ENCODE measurements around the gene DAND5.

The DAND5 gene, protein sequence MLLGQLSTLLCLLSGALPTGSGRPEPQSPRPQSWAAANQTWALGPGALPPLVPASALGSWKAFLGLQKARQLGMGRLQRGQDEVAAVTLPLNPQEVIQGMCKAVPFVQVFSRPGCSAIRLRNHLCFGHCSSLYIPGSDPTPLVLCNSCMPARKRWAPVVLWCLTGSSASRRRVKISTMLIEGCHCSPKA

DNA sequence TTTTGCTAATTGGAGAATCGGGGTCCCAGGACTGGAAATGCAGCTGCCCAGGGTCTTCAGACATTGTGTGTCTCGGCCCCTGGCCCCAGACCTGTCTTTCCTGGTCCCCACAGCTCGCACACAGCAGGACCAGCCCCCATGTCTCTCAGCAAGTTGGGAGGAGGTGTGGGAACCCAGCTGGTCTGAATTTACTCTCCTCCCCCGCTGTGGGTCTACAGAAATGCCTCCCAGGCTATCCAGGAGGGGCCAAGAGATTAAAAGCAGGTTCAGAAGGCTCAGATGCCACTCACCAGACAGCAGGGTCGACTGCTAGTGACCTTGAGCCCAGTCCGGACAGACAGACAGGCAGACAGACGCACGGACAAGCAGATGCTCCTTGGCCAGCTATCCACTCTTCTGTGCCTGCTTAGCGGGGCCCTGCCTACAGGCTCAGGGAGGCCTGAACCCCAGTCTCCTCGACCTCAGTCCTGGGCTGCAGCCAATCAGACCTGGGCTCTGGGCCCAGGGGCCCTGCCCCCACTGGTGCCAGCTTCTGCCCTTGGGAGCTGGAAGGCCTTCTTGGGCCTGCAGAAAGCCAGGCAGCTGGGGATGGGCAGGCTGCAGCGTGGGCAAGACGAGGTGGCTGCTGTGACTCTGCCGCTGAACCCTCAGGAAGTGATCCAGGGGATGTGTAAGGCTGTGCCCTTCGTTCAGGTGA is at the start of gene DAND5:
Gene DAND5 (plus strand): TSS at position 285 of the 697 bp plus-strand sequence. CDS start 85 bp downstream, at position 370.
- no peak for DNase-seq

DNA sequence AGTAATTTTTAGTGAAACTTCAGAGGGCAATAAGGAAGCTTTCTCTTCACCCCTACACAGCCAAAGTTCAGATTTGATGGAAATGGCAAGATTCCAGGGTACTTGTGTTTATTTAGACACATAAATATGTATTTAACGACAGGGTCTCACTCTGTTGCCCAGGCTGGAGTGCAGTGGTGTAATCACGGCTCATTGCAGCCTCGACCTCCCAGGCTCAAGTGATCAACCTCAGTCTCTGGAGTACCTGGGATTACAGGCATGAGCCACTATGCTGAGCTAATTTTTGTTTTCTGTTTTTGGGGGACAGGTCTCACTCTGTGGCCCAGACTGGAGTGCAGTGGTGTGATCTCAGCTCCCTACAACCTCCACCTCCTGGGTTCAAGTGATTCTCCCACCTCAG is 48.3 kb upstream of the DAND5 start:
- no peak for DNase-seq

DNA sequence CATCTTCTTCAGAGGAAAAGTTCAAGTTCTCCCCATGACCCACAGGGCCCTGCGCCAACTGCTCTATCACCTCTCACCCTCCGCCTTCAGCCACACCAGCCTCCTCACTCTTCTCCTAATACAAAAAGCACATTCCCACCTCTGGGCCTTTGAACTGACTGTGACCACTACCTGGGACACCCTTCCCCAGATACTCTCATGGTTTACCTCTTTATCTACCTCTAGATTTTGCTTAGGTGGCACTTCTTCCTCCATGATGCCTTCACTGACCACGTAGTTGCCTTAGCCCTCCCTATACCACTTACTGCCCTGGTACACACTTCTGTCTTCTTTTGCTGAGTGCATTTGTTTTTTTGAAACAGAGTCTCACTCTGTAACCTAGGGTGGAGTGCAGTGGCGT is 46.4 kb upstream of the DAND5 start:
- no peak for DNase-seq

DNA sequence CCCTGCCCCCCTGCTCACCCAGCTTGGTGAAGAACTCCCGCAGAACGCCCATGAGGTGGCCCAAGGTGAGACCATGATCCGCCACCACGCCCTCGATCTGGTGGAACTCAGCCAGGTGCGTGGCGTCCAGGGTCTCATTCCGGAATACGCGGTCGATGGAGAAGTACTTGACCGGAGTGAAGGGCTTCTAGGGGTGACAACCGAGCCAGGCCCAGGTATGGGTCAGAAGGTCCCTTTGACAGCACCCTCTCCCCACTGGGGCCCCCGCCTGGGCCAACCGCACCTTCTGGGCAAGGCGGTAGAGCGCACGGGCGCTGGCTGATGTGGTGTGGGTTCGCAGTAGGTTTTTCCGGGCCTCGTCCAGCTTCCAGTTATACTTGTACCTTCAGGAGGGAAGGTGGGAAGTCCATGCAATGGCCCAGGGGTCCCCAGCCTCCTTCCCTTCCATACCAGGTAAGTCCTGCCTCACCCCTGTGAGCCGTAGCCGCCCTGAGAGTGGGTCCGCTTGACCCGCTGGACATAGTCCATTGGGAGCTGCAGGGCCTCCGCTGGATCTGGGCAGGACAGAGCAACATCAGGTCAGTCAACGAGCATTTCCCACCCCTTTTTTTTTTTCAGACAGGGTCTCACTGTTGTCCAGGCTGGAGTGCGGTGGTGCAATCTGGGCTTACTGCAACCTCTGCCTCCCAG is 44.6 kb upstream of the DAND5 start:
- DNase-seq: no peak

DNA sequence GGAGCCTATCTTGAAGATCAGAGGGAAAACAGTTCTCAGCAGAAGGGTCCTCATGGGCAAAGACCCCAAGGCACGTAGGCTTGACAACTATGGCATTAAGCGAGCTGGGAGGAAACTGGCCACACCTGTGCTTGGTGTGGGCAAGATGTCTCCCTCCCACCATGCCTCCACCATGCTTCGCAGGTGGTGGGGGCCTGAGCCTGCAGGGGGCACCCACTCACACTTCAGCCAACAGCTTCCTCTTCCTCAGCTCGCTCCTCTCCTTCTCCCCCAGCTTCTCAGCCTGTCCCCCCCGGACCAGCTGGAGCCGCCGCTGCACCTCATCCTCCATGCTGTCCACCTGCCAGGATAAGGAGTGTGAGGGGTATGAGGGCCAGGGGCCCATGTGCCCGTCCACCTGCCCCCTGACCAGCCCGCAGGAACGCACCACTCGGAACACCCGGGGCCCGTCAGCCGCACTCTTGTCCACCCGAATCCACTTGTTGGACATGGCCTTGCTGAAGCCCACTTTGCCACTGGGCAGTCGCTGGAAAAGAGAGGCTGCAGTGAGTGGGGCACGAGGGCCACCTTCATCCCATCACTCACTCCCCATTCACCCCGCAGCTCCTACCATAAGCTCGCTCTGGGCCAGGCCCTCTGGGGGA is 39.3 kb upstream of the DAND5 start:
- DNase-seq: no peak

DNA sequence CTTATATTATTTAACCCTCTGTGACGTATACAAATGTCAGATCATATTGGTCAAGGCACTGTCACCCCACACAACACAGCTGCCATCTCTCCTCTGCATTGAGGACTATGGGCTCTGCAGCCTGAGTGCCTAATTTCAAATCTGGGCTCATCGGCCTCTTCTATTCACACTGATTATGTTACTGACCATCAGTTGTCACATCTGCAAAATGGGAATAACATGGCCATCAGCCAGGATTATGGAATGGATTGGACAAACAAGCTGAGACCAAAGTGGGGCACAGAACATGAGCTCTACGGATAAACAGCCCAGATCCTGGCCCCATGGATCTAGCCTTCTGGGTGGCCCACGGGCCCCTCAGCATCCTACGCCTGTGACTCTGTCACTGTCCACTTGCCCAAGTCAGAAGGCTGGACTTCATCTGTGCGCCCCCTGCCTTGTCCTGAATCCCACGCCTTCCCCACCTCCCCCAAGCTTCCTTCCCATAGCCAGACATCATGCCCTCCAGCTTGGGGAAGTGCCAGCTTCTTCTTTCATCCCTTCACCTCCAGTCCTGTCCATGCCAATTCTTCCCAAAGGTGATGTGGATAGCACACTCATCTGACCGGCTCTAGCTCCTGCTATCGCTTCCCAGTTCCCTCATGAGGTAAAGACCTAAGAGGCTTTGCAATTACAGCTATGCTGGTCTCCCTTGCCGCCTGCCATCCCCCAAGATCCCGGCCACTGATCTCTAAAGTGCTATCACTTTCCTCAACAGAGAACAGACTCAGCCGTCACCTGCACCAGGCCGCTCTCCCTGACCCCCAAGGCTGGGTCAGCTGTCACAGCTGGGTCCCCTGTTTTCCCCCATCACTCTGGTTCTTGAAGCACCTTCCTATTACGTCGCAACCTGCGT is 36.7 kb upstream of the DAND5 start:
- no peak for DNase-seq

DNA sequence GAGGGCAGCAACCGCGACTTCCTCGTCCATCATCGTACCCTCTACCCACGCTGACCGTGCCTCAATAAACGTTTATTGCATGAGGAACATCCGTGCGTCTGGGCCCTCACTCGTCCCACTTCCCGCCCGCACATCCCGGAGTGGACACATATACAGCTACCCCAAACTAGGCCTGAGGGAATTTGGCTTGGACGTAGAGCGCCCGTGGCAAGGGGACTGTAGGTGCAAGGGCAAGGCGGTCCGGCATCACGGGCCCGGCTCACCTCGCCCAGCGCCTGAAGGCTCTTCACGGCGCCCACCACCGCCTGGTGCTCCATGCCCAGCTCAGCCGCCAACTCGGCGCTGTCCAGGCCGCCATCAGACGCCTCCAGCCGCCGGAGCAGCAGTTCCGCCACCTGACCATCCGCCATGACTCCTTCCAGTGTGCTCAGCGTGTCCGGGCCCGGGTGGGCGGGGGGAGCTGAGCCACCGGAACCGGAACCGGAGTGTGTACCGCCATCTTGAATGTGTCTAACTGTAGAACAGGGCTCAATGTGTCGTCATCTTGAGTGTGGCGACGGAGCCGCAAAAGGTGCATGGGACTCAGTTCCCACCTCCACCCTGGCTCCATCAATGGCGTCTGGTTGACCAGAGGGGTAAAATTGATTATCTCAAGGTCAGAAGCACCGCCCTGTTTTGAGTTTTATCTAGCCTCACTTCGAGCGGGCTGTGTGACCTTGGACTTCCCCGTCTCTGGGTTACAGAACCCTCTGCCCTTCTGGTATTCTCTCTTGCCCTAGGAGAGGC is 35.9 kb upstream of the DAND5 start, which contains the start of gene FARSA:
Gene FARSA (minus strand): TSS at position 425 of the 786 bp plus-strand sequence. CDS start 15 bp downstream, at position 410.
- DNase-seq: no peak

DNA sequence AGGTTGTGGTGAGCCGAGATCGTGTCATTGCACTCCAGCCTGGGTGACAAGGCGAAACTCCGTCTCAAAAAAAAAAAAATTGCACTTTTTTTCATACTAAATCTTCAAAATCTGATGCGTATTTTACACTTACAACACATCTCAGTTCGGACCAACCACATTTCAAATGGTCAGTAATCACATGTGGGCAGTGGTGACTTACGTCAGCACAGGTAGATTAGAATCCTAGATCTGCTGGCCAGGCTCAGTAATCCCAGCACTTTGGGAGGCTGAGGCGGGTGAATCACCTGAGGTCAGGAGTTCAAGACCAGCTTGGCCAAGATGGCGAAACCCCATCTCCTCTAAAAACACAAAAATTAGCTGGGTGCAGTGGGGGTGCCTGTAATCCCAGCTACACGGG is 34.3 kb upstream of the DAND5 start:
- DNase-seq: no peak

DNA sequence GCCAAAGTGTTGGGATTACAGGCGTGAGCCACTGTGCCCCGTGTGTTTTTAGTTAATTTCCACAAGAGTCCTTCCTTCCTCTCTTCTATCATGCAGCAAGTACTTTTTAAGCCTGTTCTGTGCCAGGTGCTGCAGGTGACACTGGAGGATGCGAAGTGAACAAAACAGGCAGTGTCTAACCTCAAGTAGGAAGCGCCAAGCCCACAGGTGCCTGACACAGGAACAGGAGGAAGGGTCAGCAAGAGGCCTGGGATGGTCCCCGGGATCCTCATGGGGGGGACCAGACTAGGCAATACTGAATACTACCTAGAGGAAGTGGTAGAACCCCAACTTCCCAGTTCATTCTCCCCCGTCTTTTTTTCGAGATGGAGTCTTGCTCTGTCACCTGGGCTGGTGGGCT is 32.8 kb upstream of the DAND5 start:
- no peak for DNase-seq

DNA sequence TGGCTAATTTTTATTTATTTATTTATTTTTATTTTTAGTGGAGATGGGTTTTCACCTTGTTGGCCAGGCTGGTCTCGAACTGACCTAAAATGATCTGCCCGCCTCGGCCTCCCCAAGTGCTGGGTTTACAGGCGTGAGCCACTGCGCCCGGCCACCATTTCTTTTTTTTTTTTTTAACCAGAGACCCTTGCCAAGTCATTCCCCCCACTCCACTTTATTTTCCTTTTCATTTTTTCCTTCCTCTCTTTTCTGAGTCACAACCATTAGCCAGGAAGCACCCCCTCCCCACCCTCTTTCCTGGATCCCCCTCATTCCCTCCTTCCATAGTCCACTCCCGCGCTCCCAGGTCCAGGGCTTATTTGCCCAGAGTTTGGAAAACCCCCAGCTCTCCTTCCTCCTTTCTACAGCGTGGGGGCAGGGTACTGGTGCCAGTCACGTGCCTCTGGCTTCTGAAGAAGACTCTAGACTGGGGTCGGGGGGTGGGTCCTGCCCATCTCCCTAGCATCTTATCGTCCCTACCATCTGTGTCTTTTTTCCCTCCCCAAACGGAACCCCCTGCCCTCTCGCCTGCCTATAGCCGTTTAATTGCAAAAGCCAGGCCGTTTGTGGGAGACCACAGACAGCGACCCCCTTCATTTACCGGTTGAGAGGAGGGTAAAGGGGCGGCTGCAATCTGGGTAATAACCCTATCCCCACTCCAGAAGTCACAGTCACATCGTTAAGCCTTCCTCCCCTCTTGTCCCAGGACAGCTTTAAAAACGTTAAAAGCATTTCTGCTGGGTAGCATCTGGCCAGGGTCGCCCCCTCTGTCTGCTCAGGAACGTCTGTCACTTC is 32.1 kb upstream of the DAND5 start:
- no peak for DNase-seq

DNA sequence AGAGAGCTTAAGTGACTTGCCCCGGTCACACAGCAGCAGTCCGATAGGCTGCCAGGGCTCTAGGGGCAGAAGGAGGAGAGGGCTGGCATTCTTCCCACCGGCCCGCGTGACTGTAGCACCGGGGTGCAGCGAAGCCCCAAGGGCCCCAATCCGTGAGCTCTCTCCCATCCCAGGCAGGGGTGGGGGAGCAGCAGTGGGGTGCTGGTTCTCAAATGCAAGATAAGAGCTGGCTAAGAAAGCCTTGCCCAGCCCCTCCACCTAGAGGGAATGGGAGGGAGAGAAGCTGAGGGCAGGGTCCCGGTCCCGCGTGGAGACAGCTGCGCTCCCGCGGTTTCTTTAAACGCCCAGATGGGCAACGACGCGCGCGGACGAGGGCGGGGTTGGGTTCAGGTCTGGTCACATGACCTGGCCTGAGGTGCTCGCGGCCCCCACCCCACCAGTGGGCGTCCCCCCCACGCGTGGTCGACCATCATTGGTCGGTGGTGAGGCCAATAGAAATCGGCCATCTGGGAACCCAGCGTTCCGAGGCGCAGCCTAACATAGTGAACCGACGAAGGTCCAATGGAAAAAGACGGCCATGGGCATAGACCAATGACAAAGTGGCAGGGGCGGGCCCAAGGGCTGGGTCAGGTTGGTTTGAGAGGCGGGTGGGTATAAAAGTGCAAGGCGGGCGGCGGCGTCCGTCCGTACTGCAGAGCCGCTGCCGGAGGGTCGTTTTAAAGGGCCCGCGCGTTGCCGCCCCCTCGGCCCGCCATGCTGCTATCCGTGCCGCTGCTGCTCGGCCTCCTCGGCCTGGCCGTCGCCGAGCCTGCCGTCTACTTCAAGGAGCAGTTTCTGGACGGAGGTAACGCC is 31.2 kb upstream of the DAND5 start, which contains the start of gene CALR:
Gene CALR (plus strand): TSS at position 683 of the 852 bp plus-strand sequence. CDS start 71 bp downstream, at position 754.
- DNase-seq: peak; percentile 94

DNA sequence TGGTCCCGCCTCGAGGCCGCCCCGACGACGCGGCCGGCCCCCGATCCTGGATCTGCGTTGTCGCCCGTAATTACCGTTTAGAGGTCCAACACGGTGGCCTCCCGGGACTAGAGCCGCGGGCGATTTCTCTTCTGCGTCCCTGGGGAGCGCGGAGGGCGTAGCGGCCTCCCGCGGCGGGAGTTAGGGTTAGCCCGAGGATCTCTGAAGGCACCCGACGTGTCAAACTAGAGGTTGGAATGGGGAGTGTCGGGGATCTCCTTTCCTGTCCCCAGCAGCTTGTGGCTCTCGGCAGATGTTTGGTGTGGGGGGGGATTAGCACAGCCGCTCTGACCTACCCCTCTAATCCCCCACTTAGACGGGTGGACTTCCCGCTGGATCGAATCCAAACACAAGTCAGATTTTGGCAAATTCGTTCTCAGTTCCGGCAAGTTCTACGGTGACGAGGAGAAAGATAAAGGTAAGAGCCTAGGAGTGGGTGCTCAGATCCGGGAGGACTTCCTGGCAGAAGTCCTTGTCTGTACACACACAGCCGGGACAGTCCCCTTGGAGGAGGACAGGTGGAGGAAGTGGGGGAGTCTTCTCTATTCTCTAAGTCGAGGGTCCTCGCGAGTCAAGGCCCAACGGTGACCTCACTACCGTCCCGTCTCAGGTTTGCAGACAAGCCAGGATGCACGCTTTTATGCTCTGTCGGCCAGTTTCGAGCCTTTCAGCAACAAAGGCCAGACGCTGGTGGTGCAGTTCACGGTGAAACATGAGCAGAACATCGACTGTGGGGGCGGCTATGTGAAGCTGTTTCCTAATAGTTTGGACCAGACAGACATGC is 30.4 kb upstream of the DAND5 start:
- DNase-seq: no peak

DNA sequence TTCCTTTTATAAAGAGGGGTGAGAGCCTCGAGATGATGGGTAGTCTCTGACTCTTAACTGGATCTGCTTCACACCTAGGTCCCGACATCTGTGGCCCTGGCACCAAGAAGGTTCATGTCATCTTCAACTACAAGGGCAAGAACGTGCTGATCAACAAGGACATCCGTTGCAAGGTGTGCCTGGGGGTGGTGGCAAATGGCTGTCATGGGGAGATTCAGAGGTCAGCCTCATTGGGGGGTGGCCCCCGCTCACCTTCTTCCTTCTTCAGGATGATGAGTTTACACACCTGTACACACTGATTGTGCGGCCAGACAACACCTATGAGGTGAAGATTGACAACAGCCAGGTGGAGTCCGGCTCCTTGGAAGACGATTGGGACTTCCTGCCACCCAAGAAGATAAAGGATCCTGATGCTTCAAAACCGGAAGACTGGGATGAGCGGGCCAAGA is 29.4 kb upstream of the DAND5 start:
- DNase-seq: no peak

DNA sequence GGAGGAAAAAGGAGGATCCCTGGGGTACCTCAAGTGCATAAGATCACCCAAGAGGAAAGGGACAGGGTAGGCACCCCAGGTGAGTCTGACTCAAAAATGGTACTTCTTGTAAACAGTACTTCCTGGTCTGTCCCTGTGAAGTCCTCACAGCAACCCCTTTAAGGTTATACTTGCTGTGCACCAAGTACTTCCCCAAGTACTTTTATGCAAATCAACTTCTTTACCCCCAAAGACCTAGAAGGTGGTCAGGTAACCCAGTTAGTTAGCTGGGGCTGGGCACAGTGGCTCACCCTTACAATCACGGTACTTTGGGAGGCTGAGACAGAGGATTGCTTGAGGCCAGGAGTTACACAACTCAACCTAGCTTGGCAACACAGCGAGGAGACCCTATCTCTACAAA is 28.5 kb upstream of the DAND5 start:
- DNase-seq: no peak

DNA sequence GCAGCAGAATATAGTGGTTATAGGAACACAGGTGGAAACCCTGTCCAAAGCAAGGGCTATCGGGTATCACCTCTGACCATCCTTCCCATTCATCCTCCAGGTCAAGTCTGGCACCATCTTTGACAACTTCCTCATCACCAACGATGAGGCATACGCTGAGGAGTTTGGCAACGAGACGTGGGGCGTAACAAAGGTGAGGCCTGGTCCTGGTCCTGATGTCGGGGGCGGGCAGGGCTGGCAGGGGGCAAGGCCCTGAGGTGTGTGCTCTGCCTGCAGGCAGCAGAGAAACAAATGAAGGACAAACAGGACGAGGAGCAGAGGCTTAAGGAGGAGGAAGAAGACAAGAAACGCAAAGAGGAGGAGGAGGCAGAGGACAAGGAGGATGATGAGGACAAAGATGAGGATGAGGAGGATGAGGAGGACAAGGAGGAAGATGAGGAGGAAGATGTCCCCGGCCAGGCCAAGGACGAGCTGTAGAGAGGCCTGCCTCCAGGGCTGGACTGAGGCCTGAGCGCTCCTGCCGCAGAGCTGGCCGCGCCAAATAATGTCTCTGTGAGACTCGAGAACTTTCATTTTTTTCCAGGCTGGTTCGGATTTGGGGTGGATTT is 25.8 kb upstream of the DAND5 start:
- DNase-seq: no peak

DNA sequence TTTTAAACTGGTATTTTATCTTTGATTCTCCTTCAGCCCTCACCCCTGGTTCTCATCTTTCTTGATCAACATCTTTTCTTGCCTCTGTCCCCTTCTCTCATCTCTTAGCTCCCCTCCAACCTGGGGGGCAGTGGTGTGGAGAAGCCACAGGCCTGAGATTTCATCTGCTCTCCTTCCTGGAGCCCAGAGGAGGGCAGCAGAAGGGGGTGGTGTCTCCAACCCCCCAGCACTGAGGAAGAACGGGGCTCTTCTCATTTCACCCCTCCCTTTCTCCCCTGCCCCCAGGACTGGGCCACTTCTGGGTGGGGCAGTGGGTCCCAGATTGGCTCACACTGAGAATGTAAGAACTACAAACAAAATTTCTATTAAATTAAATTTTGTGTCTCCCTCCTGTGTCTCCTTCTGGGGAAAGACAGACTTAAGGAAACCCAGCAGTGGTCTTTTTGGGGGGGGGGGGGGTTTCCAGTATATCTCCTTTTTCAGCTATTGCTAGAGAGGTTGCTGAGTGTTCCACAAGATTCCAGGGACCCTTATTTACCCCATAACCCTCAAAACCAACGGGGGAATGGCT is 25.2 kb upstream of the DAND5 start:
- DNase-seq: no peak

DNA sequence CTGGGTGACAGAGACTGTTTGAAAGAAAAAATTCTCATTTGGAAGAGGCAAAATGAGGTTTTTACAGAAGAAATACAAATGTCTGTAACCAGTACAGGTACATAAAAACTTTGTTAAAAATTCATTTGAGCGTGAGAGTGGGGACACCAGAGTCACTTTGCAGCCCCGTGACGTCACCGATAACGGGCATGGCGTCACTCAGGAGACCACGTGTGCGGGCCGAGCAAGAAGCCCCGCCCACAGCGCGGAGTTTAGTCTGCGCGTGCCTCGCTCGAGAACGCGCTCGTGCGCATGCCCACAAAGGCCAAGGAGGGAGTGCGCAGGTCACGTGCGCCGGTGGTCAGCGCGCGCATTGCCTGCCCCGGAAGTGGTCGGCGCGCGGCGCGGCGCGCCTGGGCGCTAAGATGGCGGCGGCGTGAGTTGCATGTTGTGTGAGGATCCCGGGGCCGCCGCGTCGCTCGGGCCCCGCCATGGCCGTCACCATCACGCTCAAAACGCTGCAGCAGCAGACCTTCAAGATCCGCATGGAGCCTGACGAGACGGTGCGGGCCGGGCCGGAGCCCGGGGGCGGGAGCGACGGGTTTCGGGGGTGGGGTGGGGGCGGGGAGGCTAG is 23.8 kb upstream of the DAND5 start, which contains the start of gene RAD23A:
Gene RAD23A (plus strand): TSS at position 384 of the 613 bp plus-strand sequence. CDS start 87 bp downstream, at position 471.
- DNase-seq: peak; percentile 29
